Hepatic stellate cell (primary cell): ENCODE results near the gene EHMT1.

Source experiments
- DNase-seq: peaks from one replicate; pipeline ENCODE4 v3.0.0; 2011; ENCODE audit warnings: low spot score

The EHMT1 gene

DNA sequence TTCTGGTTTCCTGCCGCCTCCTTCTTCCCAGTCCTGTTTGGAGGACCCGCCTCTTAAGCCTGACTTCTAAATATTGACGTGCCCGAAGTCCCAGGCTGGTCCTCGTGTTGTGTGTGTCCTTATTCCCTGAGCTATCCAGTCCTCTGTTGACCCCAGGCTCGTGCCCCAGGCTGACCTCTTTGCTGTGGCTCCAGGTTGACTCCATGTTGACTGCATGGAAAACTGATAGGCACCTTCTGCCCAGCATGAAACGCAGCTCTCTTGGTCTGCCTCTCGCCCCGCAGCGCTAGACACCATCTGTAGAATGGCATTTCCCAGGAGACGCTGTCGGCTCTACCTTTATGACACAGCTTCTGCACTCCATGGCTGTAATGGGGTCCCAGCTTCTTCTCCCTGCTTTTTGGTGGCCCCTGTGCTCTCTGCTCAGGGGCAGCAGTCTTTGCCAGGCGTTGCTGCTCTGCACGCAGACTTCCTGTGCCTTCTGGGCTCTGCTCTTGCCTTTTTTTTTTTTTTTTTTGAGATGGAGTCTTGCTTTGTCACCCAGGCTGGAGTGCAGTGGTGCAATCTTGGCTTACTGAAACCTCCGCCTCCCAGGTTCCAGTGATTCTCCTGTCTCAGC lies 28.4 kb downstream of the EHMT1 start:
- no peak for DNase-seq

DNA sequence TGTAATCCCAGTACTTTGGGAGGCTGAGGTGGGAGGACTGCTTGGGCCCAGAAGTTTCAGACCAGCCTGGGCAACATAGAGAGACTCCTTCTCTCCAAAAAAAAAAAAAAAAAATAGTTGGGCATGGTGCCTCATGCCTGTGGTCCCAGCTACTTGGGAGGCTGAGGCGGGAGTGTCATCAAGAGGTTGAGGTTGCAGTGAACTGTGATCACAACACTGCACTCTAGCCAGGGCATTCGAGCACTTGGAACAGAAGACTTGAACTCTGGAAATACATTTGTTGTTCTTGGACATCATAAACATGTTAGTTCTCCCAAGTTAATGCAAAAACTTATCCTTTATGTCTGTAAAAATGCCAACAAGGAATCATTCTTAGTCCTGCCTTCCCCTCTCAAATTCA lies 29.6 kb downstream of the EHMT1 start:
- no peak for DNase-seq

DNA sequence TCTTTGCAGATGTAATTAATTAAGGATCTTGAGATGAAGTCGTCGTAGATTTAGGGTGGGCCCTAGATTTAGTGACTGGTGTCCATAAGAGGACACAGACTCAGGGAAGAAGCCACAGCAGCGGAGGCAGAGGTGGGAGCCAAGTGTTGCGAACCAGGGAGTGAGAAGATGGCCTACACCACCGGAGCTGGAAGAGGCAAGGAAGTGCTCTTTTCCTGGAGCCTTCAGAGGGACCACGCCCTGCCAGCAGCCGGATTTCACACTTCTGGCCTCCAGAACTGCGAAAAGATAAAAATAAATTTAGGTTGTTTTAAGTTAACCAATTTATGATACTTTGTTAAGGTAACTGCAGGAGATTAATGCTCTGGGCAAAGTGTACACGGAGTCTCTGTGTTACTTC lies 30.7 kb downstream of the EHMT1 start:
- DNase-seq: no peak

DNA sequence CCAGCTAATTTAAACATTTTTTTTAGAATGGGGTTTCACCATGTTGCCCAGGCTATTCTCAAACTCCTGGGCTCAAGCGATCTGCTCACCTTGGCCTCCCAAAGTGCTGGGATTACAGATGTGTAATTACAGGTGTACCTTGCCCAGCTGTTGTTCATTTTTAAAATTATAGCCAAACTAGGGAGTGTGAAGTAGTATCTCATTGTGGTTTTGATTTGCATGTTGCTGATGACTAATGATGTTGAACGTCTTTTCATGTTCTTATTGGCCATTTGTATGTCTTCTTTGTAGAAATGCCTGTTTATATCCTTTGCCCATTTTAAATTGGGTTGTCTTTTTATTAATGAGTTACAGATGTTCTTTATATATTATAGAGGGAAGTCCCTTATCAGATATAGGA lies 31.5 kb downstream of the EHMT1 start:
- no peak for DNase-seq

DNA sequence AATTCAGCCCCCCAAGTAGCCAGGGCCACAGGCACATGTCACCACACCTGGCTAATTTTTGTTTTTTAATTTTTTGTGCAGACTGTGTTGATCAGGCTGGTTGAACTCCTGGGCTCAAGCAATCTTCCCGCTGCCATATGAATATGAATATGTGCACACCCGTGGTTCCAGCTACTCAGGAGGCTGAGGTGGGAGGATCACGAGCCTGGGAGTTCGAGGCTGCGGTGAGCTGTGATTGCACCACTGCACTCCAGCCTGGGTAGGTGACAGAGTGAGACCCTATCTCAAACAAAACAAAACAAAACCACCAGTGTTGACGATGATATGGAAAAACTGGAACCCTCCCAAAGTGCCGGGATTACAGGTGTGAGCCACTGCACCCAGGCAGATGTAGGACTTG lies 32.0 kb downstream of the EHMT1 start:
- DNase-seq: no peak

DNA sequence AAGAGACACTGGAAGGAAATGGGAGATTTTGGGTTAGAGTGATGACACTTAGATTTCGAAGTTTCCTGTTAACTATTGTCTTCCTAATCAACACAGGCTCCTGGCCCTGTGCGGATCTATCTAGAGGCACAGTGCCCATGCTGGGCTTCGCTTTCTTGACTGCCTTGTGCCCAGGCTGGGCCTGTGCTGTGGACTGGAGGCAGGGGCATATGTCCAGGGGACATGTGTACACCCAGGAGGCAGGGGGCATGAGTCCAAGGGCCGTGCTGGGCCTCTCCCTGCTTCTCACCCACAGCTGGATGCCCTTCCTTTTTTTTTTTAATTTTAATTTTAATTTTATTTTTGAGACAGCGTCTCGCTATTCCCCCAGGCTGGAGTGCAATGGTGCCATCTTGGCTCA lies 37.6 kb downstream of the EHMT1 start:
- DNase-seq: no peak

DNA sequence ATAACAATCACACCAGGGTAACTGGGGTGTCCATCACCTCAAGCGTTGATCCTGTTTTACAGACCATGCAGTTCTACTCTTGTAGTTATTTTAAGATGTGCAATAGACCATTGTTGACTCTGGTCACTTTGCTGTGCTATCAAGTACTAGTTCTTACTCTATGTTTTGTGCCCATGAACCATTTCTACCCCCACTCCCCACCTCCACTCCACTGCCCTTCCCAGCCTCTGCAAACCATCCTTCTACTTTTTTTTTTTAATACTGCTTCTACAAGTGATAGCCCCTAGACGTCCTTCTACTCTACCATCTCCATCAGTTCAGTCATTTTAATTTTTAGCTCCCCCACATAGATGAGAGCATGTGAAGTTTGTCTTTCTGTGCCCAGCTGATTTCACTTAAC lies 38.8 kb downstream of the EHMT1 start:
- DNase-seq: no peak

DNA sequence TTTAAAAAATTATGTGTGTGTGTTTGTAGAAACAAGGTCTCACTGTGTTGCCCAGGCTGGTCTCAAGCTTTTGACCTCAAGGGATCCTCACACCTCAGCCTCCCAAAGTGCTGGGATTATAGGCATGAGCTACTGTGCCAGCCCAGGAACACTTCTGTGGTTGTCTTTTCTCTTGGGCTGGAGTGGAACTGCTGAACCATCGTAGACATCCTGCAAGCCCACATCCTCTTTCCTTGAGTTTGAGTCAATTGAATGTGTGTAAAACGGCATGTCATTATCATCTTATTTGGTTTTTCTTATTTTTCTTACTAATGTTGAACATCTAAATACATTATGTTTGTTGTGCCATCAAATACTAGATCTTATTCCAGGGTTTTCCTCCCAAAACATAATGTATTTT lies 40.0 kb downstream of the EHMT1 start:
- DNase-seq: no peak

DNA sequence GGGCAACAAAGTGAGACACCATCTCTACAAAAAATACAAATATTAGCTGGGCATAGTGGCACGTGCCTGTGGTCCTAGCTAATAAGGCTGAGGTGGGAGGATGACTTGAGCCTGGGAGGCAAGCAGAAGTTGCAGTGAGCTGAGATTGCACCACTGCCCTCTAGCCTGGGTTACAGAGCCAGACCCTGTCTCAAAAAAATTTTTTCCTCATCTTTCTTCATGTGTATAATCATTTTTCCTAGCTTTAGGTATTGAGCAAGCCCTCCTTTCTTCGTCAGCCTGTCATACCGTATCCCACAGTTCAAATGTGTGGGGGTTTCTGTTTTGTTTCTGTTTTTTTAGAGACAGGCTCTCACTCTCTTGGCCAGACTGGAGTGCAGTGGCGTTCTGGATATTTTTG lies 41.3 kb downstream of the EHMT1 start:
- no peak for DNase-seq

DNA sequence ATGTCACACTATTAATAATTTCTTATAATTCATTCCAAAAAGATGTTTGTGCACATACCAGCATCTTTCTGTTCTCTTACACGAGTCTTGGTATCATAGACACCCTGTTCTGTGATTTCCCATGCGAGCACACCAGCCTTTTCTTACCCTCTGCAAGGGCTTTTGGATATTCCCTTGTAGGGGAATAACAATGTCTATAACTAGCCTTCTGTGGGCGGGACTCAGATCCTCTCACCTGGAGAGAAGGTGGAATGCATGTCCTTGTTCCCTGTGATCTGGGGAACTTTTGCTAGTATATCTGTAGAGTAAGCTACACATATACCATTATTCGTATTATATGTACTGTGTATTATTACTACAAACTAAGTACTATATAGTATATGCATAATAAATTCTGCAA lies 44.8 kb downstream of the EHMT1 start:
- DNase-seq: no peak

DNA sequence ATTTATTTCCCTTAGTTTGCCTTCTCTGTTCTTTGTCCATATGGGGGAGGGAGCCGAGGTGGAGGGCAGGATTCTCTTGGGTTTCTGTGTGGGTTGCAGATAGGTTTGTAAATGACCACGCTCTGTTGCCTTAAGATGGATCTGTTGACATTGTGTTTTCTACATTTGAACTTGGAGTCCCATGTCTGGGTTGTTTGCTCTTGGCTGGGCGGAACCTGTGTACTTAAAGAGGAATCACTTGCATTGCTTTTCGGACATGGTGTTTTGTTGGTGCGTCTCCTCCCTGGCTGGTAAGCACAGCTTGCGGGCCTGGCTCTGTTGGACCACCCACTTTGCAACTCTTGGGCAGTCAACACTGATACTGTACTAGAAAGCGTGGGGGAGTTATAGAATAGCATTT lies 45.9 kb downstream of the EHMT1 start:
- DNase-seq: no peak

DNA sequence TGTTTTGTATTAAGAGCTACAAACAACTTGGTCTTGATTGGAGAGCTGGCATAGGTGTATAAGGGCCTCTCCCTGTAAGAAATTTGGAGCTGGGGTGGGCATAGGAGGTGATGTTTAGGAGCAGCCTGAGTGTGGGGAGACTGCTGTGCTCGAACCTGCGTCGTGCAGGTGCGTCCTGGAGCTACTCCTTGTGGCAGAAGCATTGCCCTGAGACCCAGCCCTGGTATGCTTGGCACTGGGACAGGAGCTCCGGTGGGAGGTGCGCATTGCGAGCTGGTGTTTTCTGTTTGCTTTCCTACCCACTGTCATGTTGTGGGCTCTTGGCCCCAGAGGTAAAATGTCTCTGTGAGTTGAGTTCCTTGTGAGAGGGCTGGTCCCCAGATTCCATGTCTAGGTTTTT lies 46.4 kb downstream of the EHMT1 start:
- no peak for DNase-seq

DNA sequence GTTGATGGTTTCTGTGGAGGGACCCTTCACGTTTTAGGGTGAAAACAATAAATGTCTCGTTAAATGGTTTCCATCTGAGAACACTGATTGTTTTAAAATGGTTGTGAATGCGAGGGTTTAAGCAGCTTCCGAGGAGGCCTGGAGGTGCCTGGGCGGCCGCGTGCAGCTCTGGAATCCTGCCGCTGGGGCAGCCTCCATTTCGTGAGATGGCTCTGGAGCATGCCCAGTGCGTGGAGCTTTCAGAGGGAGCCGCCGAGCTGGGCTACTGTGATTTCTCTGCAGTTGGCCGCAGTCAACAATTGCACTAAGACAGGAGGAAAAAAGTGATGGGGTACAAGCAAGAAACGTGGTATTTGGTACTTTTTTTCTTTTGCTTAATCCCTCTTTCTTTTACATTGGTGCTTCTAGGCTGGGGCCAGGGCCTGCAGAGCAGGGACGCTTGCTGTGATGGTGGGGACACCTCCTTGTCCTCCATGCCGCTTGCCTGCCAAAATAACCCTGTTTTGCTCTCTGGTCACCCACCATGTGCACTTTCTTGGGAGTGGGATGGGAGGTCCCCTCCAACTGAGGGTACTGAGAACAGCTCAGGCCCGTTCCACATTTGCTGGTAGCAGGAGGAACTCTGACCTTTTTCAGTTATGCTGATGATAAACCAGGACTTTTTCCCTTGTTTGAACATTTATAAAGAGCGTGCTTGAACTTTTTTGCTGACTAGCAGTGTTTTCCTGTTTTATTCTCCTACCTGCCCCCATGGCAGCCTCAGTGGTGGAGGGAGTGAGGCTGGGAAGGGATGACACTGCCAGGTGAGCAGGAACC lies 47.1 kb downstream of the EHMT1 start:
- no peak for DNase-seq

DNA sequence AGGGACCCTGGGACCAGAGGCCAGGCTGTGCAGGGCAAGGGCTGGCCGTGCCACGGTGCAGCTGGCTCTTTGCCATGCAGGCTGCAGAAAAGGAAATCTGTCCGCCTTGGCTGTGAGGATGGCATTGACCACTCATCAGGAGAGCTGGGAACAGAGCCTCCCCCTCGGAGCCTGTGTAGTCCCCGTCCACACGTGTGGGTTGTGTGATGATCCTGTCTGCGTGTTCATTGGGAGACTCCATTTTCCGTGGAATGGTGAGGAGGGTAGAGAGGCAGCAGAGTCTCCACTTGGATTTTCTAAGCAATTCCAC lies 47.7 kb downstream of the EHMT1 start:
- no peak for DNase-seq

DNA sequence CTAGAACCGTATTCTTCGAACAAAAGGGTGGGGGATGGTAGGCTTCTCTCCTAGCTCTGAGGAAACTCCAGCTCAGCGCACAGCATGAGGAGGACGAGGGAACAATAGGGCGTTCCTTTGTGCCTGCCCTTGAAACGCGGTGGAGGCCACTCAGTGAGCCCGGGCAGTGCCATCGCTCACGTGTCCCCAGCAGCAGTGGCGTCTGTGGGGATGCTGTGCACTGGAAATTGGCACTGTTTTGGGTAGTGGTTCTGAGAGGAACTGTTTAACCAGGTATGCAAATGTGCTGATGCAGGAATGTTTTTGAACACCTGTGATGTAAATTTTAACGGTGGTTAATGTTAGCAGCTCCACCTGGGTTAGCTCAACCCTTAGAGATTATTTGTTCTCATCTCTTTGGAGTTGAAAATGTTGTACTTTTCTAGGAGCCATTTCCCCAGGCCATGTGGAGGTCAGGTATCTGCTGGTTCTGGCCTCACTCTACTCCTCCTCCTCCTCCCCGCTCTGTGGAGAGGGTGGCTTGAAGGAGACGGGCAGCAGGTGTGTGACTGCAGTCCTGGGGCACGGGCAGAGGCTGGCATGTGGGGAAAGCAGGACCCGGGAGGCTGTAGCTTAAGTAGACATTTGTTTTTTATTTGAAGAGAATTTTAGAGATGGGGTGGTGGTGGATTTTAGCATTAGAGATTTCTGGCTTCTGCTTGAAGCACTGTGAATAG lies 48.3 kb downstream of the EHMT1 start:
- no peak for DNase-seq

DNA sequence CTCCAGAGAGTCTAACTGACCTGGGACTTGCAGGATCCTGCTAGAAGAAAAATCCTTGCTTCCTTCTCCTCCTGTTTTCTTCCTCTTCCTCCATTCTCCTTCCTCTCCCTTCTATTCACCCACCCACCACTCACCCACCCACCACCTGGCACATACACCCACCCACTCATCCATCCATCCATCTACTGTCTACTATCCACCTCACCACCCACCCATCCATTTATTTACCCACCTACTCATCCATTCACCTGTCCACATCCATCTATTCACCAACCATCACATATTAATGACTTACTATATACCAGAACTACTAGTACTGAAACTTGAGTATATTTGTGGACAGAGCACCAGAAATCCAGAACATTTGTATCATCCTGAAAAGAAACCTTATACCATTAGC lies 49.4 kb downstream of the EHMT1 start:
- no peak for DNase-seq

DNA sequence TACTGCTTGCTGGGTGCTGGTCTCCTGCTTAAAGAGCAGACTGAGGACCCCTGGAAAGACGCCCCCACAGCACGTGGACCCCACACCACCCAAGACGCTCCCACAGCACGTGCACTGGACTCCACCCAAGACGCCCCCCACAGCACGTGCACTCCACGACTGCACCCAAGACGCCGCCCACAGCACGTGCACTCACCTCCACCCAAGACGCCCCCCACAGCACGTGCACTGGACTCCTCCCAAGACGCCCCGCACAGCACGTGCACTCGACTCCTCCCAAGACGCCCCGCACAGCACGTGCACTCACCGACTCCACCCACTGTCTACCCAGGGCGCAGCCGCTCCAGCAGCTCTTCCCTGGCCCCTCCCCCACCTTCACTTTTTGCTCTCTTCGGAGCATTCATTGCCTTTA lies 50.5 kb downstream of the EHMT1 start:
- no peak for DNase-seq

DNA sequence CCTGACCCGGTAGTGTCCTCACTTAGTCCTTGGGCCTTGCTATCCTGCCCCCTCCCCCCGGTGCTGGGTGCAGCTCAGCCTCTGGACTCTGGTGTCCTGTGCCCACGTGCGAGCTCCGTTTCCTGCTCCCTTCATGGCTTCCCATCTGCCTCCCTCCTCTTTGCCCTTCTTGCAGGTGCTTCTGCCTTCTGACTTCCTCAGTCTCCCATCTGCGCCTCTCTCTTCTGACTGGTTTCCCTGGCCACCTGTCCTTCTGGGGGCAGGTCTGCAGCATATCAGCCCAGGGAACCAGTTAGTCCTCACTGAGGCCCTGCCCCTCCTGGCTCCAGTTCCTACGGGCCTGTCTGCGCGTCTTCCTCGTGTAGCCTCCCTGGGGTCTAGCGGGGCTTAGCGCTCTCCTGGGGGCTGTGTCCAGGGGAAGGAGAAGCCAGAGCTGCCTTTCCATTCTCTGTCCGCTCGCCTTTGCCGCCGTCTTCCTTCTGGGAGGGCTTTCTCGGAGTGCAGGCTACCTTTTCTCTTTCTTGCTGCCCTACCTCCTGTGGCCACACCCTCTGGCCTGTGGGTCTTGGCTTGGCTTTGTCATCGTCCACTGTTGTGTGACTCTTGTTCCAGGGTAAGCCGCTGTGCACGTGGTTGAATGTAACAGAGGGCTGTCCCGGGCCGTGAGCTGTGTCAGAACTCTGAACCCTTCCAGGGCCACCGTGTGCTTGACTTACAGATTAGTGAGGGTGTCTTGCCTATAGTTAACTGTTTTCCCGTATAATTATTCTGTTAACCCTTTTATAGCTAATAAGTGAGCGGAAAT lies 51.8 kb downstream of the EHMT1 start:
- DNase-seq: no peak

DNA sequence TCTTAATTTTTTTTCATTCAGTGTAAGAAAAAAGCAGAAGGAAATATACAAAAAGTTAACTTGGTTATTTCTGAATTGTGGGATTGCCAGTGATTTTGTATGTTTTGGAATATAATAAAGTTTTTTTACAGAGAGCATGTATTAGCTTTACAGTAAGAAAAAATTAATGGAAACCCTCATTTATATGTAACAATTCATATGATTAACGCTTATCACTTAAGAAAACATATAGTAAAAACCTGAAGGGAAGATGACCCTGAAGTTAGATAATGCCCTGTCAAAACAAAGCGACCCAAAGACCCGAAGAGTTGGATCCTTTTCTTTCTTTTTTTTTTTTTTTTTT lies 52.4 kb downstream of the EHMT1 start:
- no peak for DNase-seq

DNA sequence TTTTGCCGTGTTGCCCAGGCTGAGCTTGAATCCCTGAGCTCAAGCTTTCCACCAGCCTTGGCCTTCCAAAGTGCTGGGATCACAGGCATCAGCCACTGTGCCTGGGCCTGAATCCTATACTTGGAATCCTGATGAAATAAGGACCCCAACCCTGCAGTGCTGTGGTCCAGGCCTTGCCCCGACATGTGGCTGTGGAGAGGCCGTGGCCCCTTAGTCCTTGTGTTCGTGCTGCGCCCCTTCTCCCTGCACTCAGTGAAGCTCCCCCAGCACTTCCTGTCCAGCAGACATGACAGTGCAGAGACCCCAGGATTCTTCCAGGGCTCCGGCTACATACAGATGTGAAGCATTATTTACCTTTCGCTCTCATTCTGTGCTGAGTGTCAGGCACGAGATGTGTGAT lies 52.9 kb downstream of the EHMT1 start:
- no peak for DNase-seq

DNA sequence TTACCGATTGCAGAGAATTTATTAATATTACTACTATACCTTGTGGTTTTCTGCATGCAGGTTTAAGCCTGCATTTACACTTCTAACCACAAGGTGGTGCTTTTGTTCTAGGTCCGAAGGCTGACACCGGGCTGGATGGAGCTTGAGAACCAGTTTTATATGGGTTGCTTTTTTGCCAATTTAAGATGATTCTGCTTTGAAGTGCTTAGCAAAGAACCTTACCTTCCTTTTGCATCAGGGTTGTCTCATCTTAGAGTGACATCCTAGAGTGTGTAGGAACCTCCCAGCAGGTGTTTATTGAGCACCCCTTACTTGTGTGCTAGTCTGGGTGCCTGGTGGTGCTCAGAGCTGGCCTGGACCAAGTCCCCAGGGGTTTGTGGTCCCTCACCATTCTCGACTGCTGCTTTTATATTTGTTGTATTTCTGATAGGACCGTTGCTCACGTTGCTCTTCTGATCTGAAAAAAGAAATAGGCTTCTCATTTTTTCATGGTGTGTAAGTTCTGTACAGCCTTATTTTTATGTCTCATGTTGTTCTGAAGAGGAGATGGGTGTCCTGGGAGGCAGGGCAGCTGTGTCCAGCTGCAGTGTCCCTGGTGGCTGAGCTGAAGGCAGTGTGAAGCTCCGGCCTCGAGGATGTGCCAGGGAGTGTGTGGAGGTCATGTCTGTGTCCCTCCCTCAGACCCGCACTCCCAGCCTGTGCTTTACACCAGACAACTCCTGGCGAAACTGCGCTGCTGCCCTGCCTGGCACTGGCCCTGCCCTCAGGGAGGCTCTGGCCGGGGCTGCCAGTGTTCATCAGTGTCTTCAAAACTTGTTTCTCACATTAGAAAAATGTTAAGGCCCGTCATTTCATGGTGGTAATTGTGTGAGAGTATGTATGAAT lies 54.3 kb downstream of the EHMT1 start:
- DNase-seq: peak; percentile 83

DNA sequence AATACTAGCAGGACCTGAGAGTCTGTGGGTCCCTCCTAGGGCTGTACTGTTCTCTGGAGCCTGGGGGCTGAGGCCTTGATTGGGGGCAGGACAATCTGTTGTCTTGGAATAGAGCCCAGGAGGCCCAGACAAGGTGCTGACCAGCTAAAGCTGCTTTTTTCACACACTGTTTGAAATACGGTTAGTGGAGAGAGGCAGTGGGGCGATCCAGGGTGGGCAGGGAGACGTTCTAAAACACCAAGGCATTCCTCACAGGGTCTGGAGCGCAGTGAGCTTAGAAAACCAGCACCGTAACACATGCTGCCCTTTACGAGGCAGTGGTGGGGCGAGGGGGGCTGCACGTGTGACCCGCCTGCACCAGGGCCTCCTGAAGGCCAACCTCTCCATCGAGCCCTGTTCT lies 55.1 kb downstream of the EHMT1 start:
- DNase-seq: no peak
